Neural progenitor cell (in vitro differentiated cells): ENCODE results near the gene TMEM243. TPM values are rescaled to one million over a fixed set of nuclear protein-coding genes. Genes with fewer than 3 reads are reported as not detected.

Source experiments
- DNase-seq: peaks from one replicate; pipeline ENCODE4 v3.0.0-alpha.2; 2016; ENCODE audit warnings: low spot score
- H2AFZ ChIP-seq: fragments of 200-600 bp; sonication (generic); replicated peaks from 2 replicates; pipeline ENCODE4 v1.6.1; 2016; ENCODE audit warnings: antibody characterized with exemption
- H3F3A ChIP-seq: fragments of 200-600 bp; sonication (generic); 2 replicates; pipeline ENCODE4 v1.6.1; 2016; ENCODE audit warnings: antibody characterized with exemption, low read depth
- H3K27ac ChIP-seq: fragments of 200-600 bp; sonication (generic); 2 replicates; pipeline ENCODE4 v1.5.1; 2016; ENCODE audit warnings: mild to moderate bottlenecking
- H3K27me3 ChIP-seq: fragments of 200-600 bp; sonication (generic); 2 replicates; pipeline ENCODE4 v1.6.1; 2016; ENCODE audit warnings: mild to moderate bottlenecking, moderate library complexity
- H3K36me3 ChIP-seq: fragments of 200-600 bp; sonication (generic); 2 replicates; pipeline ENCODE4 v1.5.1; 2016
- H3K4me1 ChIP-seq: fragments of 200-600 bp; sonication (generic); 2 replicates; pipeline ENCODE4 v1.6.1; 2016; ENCODE audit warnings: mixed run types
- H3K4me2 ChIP-seq: fragments of 200-600 bp; sonication (generic); 2 replicates; pipeline ENCODE4 v1.6.1; 2016
- H3K4me3 ChIP-seq: fragments of 200-600 bp; sonication (generic); 2 replicates; pipeline ENCODE4 v1.5.1; 2016
- H3K79me2 ChIP-seq: fragments of 200-600 bp; sonication (generic); 2 replicates; pipeline ENCODE4 v1.6.1; 2016; ENCODE audit warnings: low read depth
- H3K9ac ChIP-seq: fragments of 200-600 bp; sonication (generic); 2 replicates; pipeline ENCODE4 v1.6.1; 2016
- H3K9me3 ChIP-seq: fragments of 200-600 bp; sonication (generic); 2 replicates; pipeline ENCODE4 v1.5.1; 2016; ENCODE audit warnings: low read depth
- H4K20me1 ChIP-seq: fragments of 200-600 bp; sonication (generic); 2 replicates; pipeline ENCODE4 v1.6.1; 2016; ENCODE audit warnings: low read depth
- H3K27ac Mint-ChIP-seq: 3 replicates; pipeline ENCODE4 v1.8.0; 2021; ENCODE audit warnings: mixed read lengths
- H3K27me3 Mint-ChIP-seq: 2 replicates; pipeline ENCODE4 v1.8.0; 2022; ENCODE audit warnings: low read depth, mild to moderate bottlenecking, inconsistent platforms, moderate library complexity, mixed read lengths; ENCODE audit not compliant: insufficient read depth
- H3K36me3 Mint-ChIP-seq: 3 replicates; pipeline ENCODE4 v1.8.0; 2021; ENCODE audit warnings: mixed read lengths
- H3K4me1 Mint-ChIP-seq: 3 replicates; pipeline ENCODE4 v1.8.0; 2021; ENCODE audit warnings: mixed read lengths
- H3K4me3 Mint-ChIP-seq: 3 replicates; pipeline ENCODE4 v1.8.0; 2021; ENCODE audit warnings: mild to moderate bottlenecking, moderate library complexity, mixed read lengths
- H3K9me3 Mint-ChIP-seq: 3 replicates; pipeline ENCODE4 v1.8.0; 2020; ENCODE audit warnings: mixed read lengths
- EZH2 ChIP-seq: fragments of 200-600 bp; sonication (generic); IDR thresholded peaks from 2 replicates; pipeline ENCODE4 v1.6.1; 2017; ENCODE audit warnings: antibody characterized with exemption, mild to moderate bottlenecking, moderate library complexity
- EZH2phosphoT487 ChIP-seq: fragments of 200-600 bp; sonication (generic); IDR thresholded peaks from 2 replicates; pipeline ENCODE4 v1.6.1; 2017; ENCODE audit warnings: antibody characterized with exemption
- total RNA-seq: library from RNA; depleted of rRNA; stranded (reverse); fragments of >200 nt; gene quantifications from 2 replicates; pipeline ENCODE4 v1.2.3, GENCODE V29; 2015; ENCODE audit warnings: low replicate concordance
- TF ChIP-seq, protein P1 (sequence below): fragments of 200-600 bp; sonication (generic); IDR thresholded peaks from 2 replicates; pipeline ENCODE4 v1.5.1; 2017; ENCODE audit warnings: antibody characterized with exemption, mild to moderate bottlenecking

TMEM243 gene, protein sequence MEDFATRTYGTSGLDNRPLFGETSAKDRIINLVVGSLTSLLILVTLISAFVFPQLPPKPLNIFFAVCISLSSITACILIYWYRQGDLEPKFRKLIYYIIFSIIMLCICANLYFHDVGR
- total RNA-seq, result 21.0 and 30.6 TPM in 2 replicates

DNA sequence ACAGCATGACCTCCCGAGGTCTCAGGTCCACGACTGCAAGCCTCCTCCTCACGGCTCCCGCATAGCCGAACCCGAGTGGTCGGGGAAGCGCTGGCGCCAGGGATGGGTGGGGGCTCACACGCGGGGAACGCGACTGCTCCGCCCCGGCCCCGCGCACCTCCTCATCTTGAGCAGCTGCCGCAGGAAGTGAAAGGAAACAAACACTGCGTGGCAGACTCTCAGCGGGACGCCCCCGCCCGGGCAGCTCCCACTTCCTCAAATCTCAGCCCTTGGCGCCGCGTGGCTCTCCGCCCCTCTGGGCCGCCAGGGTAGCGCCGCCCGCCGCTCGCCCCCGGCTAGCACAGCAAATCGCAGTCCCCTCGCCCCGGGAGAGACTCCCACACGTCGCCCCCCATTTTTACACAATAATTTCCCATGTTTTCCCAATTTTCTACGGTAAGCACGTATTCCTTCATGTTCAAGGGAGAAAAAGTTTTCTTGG is at the start of gene TMEM243:
Gene TMEM243 (minus strand): TSS at position 188 of the 481 bp plus-strand sequence. CDS start 229 bp downstream, outside the sequence.
- H3K79me2 ChIP-seq, result peaks cover 14% of the 10 kb centered on the region
- H2AFZ ChIP-seq, result peak within 1 kb of the TSS; percentile 99
- H3K36me3 Mint-ChIP-seq, result peaks cover 7% of the 10 kb centered on the region
- H4K20me1 ChIP-seq, result peaks cover 12% of the 10 kb centered on the region
- H3K9ac ChIP-seq, result peak within 1 kb of the TSS; percentile 51
- H3K27me3 ChIP-seq, result peaks cover 44% of the 10 kb centered on the region
- no peaks in the 10 kb centered on the region for H3F3A ChIP-seq
- no peak within 1 kb of the TSS for H3K27ac ChIP-seq
- no peaks in the 10 kb centered on the region for H3K36me3 ChIP-seq
- H3K4me2 ChIP-seq, result peak within 1 kb of the TSS; percentile 88
- no peaks in the 10 kb centered on the region for H3K9me3 Mint-ChIP-seq
- no peaks in the 10 kb centered on the region for H3K4me1 ChIP-seq
- H3K27me3 Mint-ChIP-seq, result peaks cover 2% of the 10 kb centered on the region
- peak within 1 kb of the TSS; percentile 96 for H3K4me3 Mint-ChIP-seq
- H3K9me3 ChIP-seq, result no peaks in the 10 kb centered on the region
- H3K4me1 Mint-ChIP-seq, result peaks cover 25% of the 10 kb centered on the region
- no peak for TF ChIP-seq EZH2phosphoT487
- TF ChIP-seq, protein P1, sequence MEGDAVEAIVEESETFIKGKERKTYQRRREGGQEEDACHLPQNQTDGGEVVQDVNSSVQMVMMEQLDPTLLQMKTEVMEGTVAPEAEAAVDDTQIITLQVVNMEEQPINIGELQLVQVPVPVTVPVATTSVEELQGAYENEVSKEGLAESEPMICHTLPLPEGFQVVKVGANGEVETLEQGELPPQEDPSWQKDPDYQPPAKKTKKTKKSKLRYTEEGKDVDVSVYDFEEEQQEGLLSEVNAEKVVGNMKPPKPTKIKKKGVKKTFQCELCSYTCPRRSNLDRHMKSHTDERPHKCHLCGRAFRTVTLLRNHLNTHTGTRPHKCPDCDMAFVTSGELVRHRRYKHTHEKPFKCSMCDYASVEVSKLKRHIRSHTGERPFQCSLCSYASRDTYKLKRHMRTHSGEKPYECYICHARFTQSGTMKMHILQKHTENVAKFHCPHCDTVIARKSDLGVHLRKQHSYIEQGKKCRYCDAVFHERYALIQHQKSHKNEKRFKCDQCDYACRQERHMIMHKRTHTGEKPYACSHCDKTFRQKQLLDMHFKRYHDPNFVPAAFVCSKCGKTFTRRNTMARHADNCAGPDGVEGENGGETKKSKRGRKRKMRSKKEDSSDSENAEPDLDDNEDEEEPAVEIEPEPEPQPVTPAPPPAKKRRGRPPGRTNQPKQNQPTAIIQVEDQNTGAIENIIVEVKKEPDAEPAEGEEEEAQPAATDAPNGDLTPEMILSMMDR, result peak; percentile 21
- H3K4me3 ChIP-seq, result peak within 1 kb of the TSS; percentile 89
- peak; percentile 67 for DNase-seq
- peak within 1 kb of the TSS; percentile 52 for H3K27ac Mint-ChIP-seq

DNA sequence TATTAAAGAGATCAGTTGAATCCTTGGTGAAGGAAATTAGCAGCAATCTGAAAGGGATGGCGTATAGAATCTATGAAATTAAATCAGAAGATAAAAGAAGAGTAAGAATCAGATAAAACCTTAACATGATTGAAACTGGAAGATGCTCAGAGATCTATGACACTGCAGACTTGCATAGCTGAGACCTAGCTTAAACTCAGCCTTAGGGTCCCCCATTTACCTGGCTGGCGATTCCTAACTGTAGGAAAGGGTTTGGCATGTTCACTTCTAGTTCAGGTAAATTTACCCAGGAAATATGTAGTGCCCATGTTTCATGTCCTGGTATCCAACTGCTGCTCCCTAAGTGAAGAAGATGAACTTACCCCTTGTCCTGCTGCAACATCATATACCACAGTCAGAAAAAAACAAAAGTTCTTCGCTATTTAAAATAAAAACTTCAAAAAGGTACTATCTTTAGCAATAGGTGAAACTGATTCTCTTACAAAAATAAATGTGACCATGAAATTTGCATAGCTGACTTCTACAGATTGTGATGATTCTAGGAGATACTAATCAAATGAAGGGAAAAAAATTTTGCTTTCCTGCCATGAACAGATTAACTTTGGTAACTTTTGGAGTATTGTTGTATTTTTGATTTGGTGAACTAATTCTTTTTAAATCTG is 47.8 kb upstream of the TMEM243 start:
- Mint-ChIP-seq H3K9me3 (no peaks in the 10 kb centered on the region), H3K27me3 (peaks cover 3% of the 10 kb centered on the region), H3K4me3 (no peak overlapping the region), H3K36me3 (no peaks in the 10 kb centered on the region), H3K27ac (no peak overlapping the region), H3K4me1 (no peaks in the 10 kb centered on the region)
- no peaks in the 10 kb centered on the region for H3K4me1 ChIP-seq
- H3F3A ChIP-seq, result no peaks in the 10 kb centered on the region
- no peak overlapping the region for H2AFZ ChIP-seq
- H3K36me3 ChIP-seq, result no peaks in the 10 kb centered on the region
- H4K20me1 ChIP-seq, result no peaks in the 10 kb centered on the region
- H3K9ac ChIP-seq, result no peak overlapping the region
- H3K27ac ChIP-seq, result no peak overlapping the region
- H3K27me3 ChIP-seq, result no peaks in the 10 kb centered on the region
- no peak overlapping the region for H3K4me2 ChIP-seq
- TF ChIP-seq EZH2 (no peak), EZH2phosphoT487 (no peak)
- TF ChIP-seq, protein P1, result no peak
- no peak overlapping the region for H3K4me3 ChIP-seq
- H3K9me3 ChIP-seq, result no peaks in the 10 kb centered on the region
- DNase-seq, result no peak
- no peaks in the 10 kb centered on the region for H3K79me2 ChIP-seq

DNA sequence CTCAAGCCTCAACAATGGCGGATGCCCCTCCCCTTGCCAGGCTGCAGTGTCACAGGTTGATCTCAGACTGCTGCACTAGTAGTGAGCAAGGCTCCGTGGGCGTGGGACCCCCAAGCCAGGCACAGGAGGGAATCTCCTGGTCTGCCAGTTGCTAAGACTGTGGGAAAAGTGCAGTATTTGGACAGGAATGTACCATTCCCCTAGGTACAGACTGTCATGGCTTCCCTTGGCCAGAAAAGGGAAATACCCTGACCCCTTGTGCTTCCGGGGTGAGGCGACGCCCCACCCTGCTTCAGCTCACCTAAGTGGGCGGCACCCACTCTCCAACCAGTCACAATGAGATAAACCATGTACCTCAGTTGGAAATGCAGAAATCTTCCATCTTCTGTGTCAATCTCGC is 44.0 kb upstream of the TMEM243 start:
- H2AFZ ChIP-seq, result no peak overlapping the region
- H3K9ac ChIP-seq, result no peak overlapping the region
- H3K27ac Mint-ChIP-seq, result no peak overlapping the region
- H3K4me2 ChIP-seq, result no peak overlapping the region
- no peak for DNase-seq
- H3F3A ChIP-seq, result no peaks in the 10 kb centered on the region
- H3K36me3 ChIP-seq, result no peaks in the 10 kb centered on the region
- no peaks in the 10 kb centered on the region for H3K27me3 ChIP-seq
- no peak overlapping the region for H3K4me3 Mint-ChIP-seq
- H4K20me1 ChIP-seq, result no peaks in the 10 kb centered on the region
- H3K4me1 ChIP-seq, result no peaks in the 10 kb centered on the region
- no peaks in the 10 kb centered on the region for H3K79me2 ChIP-seq
- no peaks in the 10 kb centered on the region for H3K36me3 Mint-ChIP-seq
- H3K9me3 Mint-ChIP-seq, result no peaks in the 10 kb centered on the region
- no peak overlapping the region for H3K27ac ChIP-seq
- H3K4me1 Mint-ChIP-seq, result no peaks in the 10 kb centered on the region
- H3K27me3 Mint-ChIP-seq, result peaks cover 5% of the 10 kb centered on the region
- TF ChIP-seq EZH2, result no peak
- TF ChIP-seq, protein P1, result no peak
- TF ChIP-seq EZH2phosphoT487, result no peak
- H3K4me3 ChIP-seq, result no peak overlapping the region
- H3K9me3 ChIP-seq, result no peaks in the 10 kb centered on the region
